ENCODE data around the gene INPP5A.
"Not testable (repeated sequence)": the region's sequence is repeated elsewhere in the genome, so short reads cannot be mapped to it uniquely, and the experiment has no call there.

INPP5A gene

DNA sequence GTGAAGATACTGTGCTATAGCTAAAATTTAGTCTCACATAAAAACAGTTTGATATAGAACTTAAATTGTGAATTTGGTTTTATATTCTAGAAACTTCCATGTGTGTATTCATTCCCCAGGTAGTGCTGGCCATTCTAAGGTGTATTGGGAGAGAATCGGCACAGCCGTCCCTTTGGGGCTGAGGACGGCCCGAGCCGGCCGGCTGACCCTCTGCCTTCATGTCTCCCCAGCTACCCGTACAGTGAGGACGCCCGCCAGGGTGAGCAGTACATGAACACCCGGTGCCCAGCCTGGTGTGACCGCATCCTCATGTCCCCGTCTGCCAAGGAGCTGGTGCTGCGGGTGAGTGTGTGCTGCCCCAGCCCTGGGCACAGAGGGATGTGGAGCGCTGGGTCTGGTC lies 239.9 kb downstream of the INPP5A start:
- no peak for DNase-seq

DNA sequence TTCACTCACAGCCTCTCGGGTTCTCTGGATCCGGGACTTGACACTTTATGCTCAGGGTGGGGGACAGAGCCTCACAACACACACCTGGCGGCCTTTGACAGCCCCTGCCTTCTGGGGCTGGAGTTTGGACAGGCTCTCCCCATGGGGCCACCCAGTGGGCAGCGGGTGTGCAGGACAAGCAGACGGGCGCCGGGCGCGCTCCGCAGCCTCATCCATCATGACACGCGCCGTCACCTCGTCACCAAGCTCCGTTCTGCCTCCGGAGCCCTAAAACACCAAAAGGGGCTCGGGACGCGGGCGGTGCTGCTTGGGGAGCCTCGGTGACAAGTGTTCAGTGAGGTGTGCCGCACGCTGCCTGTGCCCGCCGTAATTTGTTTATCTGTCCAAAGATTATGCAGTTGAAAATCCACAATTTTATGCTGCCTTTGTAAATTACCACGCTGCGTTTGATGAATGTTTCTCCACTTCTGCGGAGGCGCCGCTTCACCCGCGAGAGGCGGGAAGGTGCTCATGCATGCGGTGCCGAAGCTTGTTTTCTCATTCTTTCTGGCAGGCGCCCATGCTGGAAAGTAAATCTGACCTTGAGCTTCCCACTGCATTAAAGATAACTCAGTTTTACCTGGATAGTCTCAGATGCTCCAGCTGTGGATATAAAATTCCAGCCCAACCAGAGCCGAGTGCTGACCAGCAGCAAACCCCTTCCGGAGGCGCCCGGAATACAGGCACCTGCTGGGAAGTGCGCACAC lies 242.1 kb downstream of the INPP5A start:
- DNase-seq = no peak

DNA sequence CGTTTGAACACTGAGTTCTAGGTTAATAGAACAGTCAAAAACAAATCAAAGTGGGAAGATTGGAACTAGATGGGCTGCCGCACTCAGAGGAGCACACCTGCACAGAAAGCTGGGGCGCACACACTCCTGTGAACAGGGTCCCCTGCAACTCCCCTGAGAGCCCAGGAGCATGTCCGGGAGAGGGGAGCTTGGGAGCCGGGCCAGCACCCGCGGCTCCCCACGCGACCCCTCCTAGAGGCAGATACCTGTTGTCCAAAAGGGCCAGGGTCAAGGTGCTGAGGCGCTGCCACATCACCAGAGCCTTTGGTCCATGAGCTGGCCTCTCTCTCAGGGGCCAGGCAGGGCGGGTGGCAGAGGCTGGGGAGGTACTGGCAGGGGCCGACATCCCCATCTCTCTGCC lies 242.8 kb downstream of the INPP5A start:
- no peak for DNase-seq

DNA sequence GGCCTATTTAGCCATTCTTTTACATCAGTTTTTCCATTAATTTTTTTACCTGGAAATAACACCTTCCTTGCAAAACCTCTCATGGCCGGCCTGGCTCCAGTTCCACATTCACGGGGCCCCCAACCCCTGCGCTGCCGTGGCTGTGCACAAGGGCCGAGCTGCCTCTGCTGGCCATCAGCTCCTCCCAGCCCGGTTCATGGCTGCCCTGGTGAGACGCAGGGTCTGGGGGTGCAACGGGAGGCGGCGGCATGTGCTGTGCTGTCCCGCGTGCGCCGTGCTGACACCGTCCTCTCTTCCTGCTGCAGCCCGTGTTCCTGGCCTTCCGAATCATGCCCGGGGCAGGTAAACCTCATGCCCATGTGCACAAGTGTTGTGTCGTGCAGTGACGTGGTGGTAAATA lies 244.0 kb downstream of the INPP5A start:
- DNase-seq = no peak

DNA sequence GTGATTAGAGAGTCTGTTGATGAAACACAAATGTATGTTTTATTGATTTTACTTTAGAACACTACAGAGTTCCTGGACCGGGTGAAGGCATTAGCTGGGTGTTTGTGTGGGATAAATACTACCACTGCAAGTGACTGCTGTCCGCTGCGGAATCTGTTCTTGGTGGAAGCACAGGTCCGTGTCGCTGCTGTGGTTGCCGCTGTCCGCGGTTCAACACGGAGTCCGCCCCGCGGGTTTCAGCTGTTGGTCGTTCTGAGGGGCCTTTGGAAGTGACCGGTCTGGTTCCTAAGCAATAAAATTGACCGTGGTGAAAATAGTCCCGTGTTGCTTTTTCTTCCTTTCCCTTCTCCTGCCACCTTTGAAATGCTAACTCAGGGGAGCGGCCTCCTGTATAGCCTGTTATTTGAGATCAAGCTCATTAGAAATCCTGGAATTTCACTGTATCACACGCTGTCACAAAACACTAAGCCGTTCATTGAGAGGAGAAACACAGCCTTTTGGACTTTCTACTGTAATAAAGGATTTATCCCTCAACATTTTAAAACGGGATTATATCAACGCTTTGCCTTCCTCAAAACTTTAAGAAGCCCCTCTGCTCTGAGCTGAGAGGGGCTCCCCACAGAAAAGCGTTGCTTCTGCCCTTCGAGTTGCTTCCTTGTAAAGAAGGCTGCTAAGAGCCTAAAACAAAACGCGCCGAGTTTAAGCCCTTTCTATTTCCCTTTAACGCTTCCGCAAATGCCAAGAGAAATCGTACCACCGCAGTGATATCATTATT lies 245.8 kb downstream of the INPP5A start:
- no peak for DNase-seq

DNA sequence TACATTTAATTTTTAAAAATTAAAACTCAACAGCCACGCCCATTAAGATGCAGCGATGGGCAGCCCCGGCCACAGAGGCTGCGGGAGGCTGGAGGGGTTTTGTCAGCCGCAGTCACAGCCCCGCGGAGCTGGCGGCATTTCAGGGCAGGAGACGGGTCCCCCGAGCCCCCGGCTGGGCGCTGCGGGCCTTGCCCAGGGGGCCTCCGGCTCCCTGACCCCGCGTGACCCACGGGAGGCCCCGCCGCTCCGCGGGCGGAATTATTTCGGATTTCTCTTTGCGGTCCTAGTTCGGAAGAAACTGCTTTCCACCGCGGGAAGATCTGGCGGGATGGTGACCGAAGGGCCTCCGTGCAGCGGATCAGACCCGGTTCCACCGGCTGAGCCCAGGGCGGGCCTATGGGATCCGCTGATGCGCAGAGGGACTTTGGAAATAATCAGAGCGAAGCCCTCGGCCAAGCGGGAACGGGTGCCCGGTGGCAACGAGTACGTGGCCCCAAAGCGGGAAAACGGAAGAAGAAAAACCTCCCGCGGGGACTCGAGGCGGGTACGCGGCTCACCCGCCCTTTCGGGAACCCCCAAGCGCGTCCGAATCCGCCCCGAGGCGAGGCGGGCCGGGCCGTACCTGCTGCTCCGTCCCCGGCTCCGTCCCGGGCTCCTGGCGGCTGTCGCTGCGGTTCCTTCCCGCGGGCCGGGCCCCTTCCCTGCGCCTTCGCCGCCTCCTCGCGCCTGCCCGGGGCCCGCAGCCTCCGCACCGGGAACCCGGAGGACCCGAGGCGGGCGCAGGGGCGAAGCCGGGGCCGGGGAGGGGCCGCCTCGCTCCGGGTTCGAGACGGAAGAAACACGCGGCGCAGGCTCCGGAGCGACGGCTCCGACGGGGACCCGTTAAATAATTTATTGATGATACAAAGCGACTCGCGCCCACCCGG lies 246.6 kb downstream of the INPP5A start:
- no peak for DNase-seq

DNA sequence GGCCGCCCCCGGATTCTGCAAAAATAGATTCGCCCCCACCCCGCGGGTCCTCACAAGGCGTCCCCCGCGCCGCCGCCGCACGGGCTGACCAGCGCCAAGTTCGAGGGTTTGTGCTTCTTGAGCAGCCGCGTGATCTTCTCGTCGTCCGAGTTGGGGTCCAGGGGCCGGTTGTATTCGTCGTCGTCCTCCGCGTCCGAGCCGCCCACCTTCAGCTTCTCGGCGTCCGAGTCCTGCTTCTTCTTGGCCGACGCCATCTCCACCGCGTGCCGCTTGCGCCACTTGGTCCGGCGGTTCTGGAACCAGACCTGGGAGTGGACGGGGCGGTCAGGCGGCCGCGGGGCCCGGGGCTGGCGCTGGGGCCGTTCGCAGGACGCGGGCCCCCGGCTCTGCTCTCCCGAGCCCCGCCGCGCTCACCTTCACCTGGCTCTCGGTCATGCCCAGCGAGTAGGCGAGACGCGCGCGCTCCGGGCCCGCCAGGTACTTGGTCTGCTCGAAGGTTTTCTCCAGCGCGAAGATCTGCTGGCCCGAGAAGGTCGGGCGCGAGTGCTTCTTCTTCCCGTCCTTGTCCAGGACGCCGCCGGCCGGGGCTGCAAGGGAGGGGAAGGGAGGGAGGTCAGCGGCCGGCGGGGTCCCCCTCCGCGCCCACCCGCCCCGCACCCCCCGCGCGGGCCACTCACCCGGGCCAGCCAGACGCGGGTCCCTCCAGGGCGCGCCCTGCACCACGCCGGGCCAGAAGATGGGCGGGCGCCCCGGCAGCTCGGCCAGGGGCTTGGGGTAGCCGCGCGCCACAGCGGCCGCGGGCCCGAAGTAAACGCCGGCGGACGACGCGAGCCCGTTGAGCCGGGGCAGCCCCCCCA lies 247.5 kb downstream of the INPP5A start:
- no peak for DNase-seq

DNA sequence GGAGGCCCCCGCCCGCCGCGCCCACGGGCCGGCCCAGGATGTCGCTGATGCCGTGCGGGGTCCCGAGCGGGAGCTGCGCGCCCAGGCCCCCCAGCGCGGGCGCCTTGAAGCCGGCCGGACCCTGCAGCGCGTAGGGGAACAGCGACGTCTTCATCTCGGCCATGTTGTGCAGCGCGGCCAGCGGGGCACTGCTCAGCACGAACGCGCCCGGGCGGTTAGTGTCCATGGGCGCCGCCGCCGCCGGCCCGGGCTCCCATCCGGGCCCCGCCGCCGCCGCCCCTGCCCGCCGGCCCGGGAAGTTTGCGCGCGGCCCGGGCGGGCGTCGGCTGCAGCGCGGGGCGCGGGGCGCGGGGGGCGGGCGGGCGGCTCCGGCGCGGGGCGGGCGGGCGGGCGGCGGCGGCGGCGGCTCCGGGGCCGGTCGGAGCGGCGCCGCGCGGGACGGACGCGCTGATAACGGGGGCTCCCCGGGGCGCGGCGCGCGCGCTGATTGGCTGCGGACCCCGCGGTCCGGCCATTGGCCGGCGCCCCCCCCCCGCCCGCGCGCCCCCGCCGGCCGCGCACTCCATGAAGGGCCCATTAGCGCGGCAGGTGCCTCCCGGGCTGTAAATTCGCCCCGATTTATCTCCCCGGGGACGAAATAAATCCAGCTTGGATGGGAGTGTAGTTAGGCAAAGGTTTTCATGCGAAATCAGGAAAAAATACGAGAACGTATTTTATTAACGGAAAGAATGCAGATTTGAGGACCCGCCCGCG lies 248.3 kb downstream of the INPP5A start, which contains the start of gene NKX6-2:
Gene NKX6-2, minus strand, starts transcription at position 425 of the 753 bp plus-strand sequence. Its CDS starts 199 bp downstream, at position 226.
- DNase-seq = no peak

DNA sequence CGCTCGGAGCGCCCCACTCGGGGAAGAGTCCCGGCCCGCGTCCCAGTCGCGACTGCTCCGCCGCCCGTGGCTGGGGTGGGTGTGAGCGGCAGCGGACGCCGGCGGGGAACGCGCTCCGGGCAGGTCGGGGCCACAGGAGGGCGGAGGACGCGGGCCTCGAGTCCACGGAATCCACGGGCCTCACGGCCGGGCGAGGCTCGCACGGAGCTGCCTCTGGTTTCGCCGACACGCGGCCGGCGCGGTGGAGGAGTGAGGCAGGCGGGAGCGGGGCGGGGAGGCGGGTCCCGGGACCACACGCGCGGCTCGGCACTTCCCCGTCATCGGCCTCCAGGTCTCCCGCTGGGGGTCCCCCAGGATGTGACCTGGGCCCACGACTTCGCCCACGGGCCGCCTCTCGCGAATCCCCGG lies 248.9 kb downstream of the INPP5A start:
- no peak for DNase-seq

DNA sequence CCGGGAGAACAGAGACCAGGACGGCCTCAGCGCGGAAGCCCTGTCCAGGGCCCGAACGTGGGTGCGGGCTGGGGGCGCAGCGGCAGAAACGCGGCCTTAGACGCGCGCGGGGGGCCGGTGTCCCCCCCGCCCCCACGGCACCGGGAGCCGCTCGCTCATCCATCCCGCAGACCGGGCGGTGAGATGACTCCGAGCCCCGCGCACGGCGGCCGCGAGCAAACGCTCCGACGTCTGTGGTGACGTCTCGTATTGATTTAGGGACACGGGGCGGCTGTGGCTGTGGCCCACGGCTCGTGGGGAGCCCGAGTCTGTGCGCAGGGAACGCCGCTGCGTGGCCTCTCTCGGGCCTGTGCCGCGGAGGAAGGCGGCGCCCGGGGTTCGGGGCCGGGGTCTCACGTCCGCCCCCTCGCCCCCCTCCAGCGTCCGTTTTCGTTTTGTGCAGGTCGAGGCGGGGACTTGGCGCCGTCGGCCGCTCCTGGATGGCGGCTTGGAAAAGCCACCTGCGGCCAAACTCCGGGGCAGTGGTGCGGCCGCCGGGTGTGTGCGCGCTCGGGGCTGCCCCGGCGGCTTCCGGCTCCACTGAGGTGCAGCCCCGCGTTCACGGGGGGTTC lies 249.4 kb downstream of the INPP5A start:
- no peak for DNase-seq

DNA sequence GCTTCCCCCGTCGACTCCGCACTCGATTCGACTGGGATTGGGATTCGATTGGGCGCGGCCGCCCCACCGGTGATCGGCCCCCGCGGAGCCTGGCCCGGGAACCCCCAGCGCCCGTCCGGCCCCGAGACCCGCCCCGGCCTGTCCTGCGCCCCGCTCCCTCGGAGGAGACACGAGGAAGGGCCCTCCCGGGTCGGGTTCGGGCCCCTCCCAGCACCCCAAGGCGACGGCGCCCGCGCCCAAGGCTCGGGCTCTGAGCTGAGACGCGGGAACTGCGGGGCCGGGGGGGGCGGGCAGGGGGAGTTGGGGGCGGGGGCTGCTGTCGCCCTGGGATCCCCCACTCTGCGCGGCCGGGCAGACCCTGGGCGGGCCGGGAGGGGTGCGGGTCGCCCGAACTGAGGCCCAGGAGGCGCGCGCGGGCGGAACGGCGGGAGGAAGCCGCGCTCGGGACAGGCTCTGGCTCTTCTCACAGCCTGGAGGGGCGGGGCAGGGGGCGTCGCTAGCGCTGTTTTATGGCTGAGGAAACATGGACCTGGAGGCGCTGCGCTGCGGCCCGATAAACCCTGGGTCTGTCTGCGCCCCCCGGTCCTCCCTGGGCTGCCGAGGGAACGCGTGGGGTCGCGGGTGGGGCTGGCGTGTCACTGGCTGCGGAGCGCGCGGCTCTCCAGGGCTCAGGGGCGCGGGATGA lies 250.1 kb downstream of the INPP5A start:
- DNase-seq = no peak

DNA sequence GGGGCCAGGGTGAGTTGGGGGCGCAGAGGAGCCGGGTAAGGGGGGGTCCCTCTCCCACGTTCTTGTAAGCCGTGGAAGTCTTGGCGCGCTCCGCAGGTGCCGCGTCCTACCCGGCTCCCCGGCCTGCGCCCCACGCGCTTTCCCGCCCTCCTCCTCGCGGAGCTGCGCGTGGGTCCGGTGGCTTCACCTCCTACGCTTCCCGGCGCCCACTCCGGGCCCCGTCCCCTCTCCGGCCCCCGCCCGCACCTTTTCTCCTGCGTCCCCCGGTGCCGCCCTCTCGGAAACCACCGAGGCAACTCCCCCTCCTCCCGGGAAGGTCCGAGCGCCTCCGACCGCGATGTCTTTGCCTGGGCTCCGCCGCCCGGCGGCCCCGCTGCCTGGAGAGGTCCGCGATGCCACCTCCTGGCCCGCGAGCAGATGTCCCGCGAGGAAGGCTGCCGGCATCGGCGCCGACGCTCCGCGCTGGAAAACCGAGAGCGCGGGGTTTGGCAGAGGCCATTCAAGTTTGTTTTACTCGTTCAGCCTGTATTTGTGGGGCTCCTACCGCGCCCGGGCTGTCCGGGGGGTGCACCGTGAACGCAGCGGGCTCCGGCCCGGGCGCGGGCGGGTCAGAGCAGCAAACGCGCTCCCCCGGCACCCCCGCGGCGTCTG lies 250.7 kb downstream of the INPP5A start:
- no peak for DNase-seq

DNA sequence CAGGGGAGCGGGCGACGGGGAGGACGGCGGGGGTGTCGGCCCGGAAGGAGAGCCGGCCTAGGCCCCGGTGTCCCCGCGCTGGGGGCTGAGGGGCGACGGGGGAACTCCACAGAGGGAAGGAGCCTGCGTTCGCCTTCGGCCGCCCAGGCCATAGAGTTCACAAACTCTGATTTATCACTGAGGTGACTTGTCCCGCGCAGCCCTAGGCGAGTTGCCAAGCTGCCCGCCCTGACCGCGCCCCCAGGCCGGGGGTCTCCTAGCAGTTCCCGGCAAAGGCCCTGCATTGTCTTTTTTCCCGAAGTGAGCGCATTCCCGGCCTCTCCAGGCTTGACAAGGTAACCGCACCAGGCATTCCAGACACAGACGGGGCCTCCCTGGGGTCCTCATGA lies 251.2 kb downstream of the INPP5A start:
- no peak for DNase-seq

DNA sequence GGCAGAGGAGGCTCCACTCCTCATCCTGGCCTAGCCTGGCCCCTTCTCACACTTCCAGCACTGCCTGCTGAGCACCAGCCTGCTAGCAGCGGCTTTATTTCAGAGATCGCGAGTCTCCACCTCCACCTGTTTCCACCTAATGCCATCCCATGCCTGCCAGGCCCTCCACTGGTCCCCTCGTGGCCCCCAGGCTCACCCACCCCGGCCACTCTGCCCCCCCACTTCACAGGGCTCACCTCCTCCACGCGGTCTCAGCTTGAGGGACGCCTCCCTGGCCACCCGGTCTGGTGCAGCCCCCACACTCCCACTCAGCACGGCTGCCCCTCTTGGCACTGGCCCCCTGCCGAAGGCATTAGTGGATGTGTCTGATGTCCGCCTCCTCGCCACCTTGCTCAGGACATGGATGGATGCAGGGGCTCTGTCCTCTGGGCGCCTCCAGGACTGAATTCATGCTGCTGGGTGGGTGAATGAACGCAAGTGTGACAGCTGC lies 252.1 kb downstream of the INPP5A start:
- DNase-seq = no peak

DNA sequence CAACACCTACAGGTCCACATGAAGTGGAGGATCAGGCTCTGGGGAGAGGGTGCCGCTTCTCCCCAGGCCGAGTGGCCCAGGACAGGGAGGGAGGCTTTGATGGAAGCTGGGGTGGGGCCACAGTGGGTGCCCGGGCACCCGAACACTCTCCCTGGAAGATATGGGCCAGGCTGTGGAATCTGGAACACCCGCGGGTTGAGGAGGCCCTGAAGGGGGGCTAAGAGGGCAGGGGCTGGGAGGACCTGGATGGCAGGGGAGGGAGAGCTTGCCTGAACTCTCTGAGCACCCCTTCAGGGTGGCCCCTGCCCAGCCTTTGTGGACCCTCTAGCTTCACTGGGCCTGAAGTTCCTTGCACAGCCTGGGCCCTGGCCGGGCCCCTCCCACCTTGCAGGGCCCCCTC lies 252.9 kb downstream of the INPP5A start:
- no peak for DNase-seq

DNA sequence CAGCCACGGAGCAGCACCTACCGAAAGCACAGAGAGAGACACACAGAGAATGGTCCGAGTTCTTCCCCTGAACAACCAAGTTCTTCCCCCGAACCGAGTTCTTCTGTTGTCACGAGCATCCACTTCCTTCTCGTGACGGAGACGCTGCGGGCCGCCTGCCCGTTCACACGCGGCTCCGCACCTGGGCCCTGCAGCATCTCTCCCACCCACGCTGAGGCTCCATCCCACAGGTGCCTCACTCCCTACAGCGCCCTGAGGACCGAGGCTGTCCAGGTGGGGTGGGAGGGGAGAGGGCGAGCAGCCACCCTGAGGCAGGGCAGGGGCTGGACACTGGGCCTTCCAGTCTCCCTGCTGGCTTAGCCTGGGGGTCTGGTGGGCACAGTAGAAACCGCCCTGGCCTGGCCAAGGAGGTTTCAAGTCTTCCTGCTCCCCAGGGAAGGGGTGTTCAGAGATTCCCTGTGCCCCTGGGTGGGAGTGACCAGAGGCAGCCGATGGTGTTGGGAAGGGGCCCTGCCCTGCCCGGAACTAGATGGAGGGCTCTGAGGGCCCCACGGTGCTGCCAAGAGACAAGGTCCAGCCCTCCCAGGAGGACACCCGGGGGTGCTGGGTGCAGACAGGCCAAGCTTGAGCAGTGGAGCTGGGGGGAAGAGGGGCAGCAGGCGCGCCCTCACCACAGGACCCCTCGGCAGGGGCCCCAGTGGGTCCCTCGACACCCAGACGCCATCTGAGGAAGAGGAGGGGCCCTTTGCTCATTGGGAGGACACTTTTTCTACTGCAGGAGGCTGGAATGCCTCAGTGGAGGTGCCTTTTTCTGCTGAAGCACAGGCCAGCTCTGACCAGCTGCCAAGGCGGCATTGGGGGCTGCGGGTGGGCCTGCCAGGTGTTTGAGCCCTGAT lies 253.6 kb downstream of the INPP5A start:
- no peak for DNase-seq

DNA sequence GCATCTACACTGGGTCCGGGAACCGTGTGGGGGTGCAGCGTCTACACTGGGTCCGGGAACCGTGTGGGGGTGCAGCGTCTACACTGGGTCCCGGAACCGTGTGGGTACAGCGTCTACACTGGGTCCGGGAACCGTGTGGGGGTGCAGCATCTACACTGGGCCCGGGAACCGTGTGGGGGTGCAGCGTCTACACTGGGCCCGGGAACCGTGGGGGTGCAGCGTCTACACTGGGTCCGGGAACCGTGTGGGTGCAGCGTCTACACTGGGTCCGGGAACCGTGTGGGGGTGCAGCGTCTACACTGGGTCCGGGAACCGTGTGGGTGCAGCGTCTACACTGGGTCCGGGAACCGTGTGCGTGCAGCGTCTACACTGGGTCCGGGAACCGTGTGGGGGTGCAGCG lies 254.5 kb downstream of the INPP5A start:
- not testable (repeated sequence) for DNase-seq

DNA sequence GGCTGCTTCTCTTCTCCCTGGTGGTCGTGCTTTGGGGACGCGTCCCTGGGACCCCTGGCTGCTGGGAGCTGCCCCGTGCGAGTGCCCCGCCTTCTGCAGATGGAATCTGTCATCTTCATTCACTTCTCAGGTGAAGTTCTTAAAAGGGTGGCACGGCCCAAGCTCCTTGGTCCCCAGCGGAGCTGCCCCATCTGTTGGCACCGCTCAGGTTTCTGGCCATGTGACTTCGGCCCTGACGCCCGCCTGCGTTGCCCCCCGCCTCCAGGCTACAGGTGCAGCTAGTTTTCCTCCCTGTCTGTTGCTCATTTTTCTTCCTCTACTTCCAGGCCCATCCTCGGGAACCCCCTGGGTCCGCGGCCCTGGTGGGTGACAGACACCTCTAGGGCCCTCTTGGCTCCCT lies 255.2 kb downstream of the INPP5A start:
- DNase-seq = no peak

DNA sequence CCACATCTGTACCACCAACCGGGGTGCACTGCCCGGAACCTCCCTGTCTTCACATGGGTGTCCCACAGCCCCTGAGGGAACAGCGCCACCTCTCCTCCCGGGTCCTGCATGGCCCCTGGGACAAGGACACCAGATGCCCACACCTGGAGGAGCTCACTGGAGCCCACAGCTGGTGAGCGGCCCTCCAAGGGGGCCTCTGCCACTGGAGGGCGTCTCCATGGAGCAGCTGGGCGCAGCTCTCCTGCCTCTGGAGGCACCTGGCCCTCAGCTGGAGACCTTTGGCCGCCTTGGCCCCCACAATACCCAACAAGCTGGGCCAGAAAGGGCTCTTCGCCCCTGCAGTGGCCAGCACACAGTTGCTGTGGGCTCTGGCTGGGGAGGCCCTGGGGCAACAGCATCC lies 255.6 kb downstream of the INPP5A start:
- DNase-seq = no peak

Measured in NCI-H187 treated with DMSO at 0.1 percent for 48 hours (cell line).